Measurements from ENCODE around the gene MTA1.
A peak's percentile ranks its signal among the peaks of the same experiment; 100 is the strongest.

The MTA1 gene

DNA sequence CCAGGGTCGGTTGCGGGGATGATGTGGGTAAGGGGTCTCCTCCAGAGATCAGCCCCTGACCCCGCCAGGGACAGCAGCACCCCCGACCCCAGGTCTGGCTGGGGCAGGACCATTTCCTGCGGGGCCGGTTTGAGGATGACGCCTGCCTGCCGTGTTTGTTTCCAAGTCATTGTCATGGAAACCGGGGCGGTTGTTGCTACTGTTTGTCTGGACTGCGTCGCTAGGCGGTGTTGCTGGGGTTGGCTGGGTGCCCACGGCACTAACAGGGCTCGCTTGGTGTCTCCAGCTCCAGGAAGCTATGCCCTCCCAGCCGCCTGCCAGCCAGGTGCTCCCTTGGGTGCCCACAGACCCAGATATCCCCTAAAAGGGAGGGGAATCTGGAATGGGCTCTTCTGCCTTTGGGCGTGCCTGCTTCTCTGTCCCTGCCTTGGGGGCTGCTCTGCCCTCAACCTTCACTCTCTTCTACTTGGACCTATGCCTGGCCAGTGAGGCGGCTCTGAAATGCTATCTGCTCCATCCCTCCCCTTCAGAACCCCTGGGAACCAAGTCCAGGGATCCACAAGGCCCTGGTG lies 62.3 kb downstream of the MTA1 start:
- DNase-seq (ENCODE audit: extremely low spot score, insufficient read length, low read depth), result peak; percentile 90
- FAIRE-seq, result peak; percentile 96

DNA sequence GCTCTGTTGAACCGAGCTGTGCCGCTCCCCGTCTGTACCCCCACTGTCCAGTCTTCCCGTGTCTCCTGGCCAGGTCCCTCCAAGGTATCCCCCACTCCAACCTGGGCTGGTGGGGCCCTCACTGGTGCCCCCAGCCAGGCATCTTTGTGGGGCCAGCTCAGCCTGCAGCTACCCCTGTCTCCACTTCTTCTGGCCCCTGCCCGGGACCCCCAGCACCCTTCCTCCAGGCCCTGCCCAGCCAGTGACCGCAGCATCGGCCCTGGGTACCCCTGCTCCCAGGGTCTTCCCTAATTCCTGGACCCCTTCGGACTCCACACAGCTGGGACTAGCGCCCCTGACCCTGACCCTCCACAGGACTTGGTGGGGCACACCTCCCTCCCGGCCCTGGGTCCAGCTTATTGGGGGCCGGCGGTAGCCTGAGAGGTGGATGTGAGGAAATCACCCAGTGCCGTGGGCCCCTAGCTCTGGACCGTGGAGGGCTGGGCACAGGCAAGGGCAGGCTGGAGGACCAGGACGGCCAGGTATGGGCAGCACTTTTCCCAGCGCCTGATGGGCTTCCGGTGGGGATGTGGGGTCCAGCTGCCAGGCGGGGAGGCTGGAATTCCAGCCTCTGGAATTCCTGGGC lies 63.0 kb downstream of the MTA1 start:
- no peak for FAIRE-seq
- no peak for DNase-seq (ENCODE audit: extremely low spot score, insufficient read length, low read depth)

DNA sequence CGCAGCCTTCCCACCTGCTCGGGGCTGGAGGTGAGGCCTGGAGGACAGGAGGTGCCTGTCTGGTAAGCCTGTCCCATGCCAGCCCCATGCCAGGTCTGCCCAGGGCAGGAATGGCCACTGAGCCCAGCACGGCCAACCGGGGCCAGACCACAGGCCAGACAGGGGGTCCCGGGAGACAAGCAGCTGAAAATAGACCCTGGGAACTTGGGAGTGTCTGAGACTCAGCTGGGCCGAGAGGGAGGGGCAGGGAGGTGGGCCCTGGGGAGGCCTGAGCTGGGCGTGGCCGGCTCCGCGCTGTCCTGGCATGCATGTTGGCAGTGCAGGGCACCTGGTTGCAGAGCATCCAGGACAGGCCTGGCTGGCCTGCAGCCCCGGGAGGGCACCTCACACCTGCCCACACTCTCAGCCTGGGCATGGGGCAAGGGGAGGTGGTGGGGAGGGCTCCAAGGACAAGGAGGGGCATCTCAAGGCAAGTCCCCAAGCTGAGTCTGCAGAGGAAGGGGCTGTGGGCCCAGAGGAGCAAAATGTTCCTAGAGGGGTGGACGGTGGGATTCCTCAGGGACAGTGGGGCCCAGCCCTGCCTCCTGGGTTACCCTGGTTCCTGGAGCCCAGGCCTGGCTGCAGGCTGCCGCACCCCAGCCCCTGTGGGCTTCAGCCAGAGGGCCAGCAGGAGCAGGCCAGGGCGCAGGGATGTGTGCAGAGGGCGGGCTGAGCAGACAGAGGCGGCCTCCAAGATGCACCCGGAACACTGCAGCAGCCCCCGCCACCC lies 63.9 kb downstream of the MTA1 start:
- FAIRE-seq, result no peak
- DNase-seq (ENCODE audit: extremely low spot score, insufficient read length, low read depth), result no peak

DNA sequence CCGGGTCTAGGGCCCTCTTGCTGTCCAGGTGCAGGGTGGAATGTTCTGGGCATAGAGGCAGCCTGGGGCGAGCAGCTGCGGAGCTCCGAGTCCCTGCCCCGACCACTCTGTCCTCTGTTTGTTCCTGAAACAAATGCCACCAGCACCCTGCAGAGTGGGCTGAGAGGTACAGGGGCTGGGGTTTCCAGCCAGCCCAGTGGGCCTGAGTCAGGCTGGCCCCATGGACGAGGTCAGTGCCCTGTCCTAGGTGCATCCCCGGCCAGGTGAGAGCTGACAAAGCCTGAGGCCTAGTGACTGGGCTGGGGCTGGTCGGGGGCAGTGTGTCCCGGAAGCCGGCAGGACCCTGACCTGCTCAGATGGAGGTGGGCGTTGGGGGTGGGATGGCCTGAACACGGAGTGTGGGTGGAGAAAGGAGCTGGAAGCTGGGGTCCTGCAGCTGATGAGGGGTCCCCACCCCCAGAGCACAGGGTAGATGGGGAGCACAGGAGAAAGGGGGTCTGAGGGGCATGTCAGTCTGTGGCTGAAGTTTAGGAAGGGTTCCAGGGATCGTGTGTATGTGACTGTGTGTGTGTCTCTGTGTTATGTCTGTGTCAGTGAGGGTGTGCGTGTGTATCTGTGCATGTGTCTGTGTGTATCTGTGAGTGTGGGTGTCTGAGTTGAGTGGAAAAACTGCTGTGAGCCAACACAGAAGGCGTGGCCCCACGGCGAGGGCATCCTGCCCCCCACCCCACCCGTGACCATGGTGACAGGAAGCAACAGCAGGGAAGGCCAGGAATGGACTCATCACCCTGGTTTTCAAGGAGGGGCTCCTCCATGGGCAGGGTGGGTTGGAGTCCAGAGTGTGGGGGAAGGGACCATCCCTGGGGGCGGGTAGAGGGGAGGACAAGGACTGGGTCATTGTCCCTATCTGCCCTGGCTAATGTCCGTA lies 64.7 kb downstream of the MTA1 start:
- DNase-seq (ENCODE audit: extremely low spot score, insufficient read length, low read depth) (no peak), FAIRE-seq (no peak)

DNA sequence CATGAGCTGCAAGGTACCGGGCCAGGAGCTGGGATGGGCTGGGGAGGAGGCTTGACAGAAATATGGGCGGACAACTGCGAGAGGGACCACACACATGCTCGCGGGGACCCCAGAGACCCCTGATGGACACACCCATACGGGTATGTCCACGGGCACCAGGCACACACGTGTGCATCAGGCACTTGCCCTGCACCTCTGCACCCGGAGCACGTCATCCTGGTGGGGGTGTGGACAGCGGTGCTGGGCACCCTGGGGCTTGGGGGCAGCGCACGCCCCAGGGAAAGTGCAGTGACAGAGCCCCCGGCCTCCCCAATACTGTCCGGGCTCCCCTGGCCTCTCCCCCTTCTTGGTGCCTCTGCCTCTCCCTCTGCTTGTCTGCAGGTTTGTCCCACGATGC lies 65.4 kb downstream of the MTA1 start:
- no peak for FAIRE-seq
- no peak for DNase-seq (ENCODE audit: extremely low spot score, insufficient read length, low read depth)

DNA sequence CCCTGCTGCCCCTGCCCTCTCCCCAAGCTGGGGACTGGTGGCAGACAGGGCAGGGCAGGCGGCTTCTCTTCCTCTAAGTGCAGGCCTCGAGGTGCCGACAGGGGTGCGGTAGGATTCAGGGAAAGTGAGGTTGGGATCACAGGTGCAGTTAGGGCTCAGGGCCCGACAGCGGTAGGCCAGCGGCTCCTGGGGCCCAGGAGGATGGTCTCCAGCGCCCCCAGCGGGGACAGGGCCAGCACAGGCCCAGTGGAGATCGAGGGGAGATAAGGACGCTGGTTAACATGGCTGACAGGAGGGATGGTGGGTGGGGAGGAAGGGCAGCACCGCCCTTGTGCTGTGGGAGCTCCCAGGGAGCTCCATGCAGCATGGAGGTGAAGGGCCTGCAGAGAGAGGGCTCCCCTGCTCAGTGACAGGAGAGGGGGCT lies 66.1 kb downstream of the MTA1 start:
- no peak for DNase-seq (ENCODE audit: extremely low spot score, insufficient read length, low read depth)
- peak; percentile 31 for FAIRE-seq

DNA sequence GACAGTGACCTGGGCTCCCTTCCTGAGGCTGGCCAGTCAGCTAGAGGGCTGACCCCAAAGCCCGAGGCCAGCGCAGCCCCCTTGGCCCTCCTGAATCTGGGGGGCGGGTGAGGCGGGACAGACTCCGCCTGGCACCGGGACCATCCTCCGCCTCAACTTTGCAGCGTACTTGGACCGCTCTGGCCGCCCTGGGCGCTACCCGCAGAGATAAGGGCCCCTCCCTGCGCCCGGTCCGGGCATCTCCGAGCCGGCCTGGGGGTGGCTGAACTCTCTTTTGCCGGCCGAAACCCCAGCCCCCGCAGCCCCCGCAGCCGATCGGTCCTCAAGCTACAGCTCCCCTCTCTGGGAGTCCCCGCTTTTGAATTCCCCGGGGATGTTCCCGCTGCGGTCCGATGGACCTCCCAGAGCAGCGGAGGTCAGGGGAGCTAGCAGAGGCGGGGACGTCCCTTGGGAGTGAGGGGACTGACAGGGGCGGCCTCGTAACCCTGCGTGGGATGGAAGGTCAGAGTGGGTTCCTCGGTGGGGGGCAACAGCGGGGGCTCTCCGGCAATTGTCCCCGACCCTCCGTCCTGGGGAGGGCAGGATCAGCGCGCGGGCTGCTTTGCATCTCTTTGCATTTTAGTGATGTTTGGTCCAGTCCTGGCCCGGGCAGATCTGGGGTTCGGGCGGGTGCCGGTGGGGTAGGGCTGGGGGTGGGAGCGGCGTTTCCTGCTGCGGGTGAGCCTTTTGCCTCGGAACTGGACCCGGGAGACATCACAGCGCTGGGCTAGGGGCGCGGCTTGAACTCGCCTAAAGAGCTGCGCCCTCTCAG lies 66.7 kb downstream of the MTA1 start, which contains the start of gene CRIP1:
TSS of gene CRIP1 (plus strand) at position 724 of the 811 bp plus-strand sequence. CDS start 374 bp downstream, outside the sequence.
- FAIRE-seq, result peak; percentile 57
- no peak for DNase-seq (ENCODE audit: extremely low spot score, insufficient read length, low read depth)

DNA sequence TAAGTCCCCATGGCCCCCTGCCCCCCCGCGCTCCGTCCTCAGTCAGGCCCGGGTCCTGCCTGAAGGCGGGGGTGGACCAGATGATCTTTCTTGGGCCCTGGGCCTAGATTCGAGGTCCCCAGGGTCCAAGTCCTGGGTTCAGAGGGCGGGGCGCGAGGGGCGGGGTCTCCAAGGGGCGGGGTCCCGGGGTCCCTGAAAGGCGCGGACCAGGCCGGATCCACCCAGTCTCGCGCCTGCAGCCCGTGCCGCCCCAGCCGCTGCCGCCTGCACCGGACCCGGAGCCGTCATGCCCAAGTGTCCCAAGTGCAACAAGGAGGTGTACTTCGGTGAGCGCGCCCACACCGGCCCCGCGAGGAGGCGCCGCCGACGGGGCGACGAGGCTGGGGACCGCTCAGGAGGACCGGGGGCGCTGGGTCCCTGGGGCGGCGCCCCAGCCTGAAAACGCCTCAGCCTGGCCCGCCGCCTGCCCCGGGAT lies 67.4 kb downstream of the MTA1 start:
- DNase-seq (ENCODE audit: extremely low spot score, insufficient read length, low read depth), result no peak
- FAIRE-seq, result no peak

DNA sequence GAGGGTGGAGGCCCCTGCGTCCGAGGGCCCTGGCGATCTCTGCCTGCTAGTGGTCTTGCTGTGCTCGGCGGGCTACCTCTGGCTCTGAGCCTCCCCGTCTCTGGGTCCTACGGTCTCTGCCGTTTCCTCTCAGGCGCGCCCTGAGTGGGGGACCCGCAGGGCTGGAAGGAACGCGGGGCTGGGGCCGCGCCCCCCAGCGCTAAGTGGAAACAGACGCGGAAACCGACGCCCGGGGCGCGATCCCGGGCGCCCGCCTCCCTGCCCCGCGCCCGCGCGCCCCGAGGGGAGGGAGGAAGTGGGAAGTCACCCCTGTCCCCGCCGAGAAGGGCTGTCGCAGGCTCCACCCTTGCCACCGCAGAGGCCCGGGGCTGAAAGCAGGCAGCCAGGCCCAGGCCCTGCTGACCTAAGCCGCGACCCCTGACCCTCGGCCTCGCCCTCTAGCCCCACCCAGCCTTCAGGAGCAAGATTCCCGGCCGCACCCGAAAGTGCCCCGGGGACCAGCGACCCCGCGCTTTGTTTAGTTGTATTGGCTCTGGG lies 67.9 kb downstream of the MTA1 start:
- peak; percentile 81 for FAIRE-seq

DNA sequence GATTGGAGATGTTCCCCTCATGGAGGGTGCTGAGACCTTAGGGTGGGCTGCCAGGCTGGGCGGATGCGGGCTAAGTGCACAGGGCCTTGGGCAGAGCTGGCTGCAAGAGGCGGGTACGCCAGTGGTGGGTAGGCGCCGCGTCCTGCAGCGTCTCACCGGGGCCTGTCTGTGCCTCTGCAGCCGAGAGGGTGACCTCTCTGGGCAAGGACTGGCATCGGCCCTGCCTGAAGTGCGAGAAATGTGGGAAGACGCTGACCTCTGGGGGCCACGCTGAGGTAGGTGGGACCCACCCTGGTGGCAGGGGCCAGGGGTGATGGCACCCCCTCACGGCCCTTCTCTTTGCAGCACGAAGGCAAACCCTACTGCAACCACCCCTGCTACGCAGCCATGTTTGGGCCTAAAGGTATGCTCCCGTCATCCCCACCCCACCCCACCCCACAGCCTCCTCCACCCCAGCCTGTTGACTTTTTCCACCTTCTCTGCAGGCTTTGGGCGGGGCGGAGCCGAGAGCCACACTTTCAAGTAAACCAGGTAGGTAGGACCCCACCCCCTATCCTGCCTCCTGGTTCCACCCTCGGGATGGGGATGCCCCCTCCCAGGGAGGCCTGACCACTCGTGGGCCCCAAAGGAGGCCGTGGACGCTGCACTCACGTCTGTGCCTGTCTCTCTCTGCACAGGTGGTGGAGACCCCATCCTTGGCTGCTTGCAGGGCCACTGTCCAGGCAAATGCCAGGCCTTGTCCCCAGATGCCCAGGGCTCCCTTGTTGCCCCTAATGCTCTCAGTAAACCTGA lies 68.6 kb downstream of the MTA1 start:
- DNase-seq (ENCODE audit: extremely low spot score, insufficient read length, low read depth), result no peak
- FAIRE-seq, result no peak

More for the DNA sequence above, 67.9 kb downstream of the MTA1 start:
- no peak for DNase-seq (ENCODE audit: extremely low spot score, insufficient read length, low read depth)

DNA sequence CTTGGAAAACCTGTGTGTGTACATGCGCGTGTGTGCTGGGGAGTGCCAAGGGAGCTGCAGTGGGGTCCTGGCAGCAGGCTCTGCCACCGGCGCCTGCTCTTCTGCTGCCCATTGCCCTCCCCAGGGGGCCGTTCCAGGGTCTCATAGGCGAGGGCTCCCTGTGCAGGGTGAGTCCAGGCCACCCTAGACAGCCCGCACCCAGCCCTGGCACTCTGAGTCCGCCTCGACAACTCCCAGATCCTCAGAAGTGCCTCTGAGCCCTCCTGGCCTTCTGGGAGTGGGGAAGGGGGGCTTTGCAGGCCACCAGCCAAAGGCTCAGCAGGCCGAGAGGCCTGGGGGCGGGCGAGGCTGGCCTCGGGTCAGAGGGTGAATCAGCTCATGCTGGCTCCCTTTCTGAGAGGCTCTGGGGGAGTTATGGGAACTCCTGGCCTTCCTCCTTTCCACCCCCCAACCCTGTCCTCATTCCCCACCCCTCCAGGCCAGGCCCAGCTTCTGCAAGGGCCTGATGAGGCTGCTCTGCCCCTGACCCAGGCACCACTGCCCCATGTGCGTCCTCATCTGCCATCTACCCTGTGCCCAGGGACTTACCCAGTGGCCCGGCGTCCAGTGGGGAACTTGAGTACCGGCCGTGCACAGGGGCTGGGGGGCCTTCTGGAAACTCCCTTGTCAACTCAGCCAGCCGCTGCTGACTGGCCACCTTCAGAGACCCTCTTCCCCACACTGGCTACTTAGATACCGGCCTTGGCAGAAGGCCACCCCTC lies 69.3 kb downstream of the MTA1 start:
- no peak for FAIRE-seq
- no peak for DNase-seq (ENCODE audit: extremely low spot score, insufficient read length, low read depth)

DNA sequence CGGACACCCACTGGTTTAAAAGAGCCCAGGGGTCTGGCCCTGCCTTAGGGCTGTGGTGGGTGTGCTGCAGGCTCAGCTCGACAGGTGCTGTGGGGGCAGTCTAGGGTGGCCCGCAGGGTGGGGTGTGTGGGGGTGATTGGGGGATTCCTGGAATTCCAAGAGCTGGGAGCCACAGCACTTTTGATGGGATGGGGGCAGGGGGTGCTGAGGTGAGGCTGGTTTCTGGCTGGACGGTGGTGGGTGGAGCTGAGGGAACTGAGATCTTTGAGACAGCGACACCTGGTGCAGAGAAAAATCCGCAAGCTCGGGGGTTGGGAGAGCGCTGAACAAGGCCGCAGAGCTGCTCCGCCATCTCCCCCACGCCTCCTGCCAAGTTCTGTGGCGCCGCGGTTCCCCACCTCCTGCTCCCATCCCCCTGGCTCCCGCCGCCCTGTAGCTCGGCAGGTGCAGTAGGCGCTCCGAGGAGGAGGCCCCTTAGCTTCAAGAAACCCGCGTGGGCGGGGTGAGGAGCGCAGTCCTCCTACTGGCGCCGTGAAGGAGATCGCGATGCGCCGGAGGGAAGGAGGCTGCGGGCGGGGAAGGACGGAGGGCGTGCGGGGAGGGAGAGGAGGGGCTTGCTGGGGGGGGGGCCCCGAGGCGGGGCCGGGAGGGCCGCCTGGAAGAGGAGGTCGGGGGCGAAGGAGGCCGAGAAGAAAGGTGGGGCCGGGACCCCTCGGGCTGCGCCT lies 70.1 kb downstream of the MTA1 start:
- FAIRE-seq (peak; percentile 96), DNase-seq (ENCODE audit: extremely low spot score, insufficient read length, low read depth) (no peak)

DNA sequence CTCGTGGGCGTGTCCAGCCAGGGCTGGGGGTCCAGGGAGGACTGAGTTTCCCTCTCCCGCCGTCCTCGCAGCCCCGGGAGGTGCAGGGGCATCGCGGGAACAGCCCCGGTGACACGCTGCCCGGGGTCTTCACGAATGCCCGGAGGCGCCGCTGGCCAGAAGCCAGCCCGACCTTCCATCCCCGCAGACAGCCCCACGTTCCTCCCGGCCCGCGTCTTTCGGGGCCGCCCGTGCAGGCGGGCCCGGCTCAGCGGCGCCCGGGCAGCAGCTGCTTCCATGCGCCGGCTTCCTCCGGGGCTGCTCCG lies 70.6 kb downstream of the MTA1 start:
- DNase-seq (ENCODE audit: extremely low spot score, insufficient read length, low read depth), result no peak
- FAIRE-seq, result no peak

DNA sequence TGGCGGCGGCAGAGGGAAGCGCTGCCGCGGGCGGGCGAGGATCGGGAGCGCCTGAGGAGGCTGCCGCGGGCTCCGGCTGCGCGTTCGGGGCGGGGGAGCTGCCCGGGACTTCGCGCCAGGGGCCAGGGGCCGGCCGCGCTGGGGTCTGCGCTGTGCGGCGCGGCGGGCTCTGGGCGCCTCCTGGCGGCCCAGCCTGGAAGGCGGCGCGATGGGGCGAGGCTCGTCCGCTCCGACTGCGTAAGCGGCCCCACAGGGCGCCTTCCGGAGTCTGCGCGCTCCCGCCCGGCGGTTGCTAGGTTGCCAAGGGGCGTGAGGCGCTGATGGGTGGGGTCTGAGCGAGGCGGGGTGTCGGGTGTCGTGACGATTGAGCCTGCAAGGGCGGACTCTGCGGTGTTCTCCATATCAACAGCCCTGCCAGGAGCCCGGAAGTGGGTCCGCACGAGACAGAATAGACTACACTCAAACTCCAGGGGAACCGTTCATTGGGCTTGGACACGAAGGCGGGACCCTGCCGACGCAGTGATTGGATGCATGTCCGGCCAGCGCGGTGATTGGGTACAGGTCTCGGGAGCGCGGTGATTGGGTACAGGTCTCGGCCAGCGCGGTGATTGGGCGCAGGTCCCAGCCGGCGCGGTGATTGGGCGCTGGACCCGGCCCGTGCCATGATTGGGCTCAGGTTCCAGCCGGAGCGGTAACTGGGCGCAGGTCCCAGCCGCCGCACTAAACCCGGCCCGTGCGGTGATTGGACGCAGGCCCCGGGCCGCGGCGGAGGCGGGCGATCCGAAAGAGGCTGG lies 71.1 kb downstream of the MTA1 start, which contains the start of gene TEDC1:
TSS of gene TEDC1 (plus strand) at position 675 of the 794 bp plus-strand sequence. CDS start 130 bp downstream, outside the sequence.
- DNase-seq (ENCODE audit: extremely low spot score, insufficient read length, low read depth) (peak; percentile 88), FAIRE-seq (peak; percentile 100)

DNA sequence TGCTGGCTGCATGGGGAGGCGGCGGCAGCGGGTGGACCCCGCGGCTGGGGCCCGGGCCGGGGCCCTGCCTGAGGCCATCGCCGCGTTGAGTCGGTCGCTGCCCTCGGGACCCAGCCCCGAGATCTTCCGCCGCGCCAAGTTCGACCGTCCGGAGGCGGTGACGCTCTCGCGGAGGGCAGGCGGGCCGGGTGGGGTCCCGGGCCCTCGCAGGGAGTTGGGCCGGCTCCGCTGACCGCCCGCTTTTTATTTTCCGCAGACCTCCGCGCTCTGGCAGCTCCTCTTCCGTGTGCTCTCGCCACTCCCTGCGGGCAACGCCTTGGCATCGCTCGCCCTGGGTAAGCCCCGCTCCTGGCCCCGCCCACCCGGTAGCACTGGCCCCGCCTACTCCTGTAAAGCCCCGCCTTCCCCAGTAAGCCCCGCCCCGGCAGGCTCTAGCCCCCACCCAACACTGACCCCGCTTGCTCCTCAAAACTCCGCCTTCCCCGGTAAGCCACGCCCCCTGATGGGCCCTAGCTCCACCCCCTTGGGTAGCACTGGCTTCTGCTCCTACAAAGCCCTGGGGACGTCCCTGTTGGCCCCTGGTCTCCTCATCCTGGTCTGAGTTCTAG lies 71.8 kb downstream of the MTA1 start:
- DNase-seq (ENCODE audit: extremely low spot score, insufficient read length, low read depth) (peak; percentile 85), FAIRE-seq (no peak)
